GM23338 (cell line): ENCODE data around the gene PARL.

ENCODE experiments used
- EZH2 ChIP-seq: fragments of 200-600 bp; sonication (generic); IDR thresholded peaks from one replicate; pipeline ENCODE4 v1.8.0; 2017; ENCODE audit warnings: antibody characterized with exemption, mild to moderate bottlenecking, low read depth; ENCODE audit not compliant: unreplicated experiment
- JUNB ChIP-seq: IDR thresholded peaks from one replicate; pipeline ENCODE4 v1.6.1; 2016; ENCODE audit warnings: antibody characterized with exemption; ENCODE audit not compliant: unreplicated experiment
- POLR2AphosphoS5 ChIP-seq: IDR thresholded peaks from 2 replicates; pipeline ENCODE4 v1.6.1; 2016; ENCODE audit warnings: antibody characterized with exemption, low read depth
- REST ChIP-seq: IDR thresholded peaks from one replicate; pipeline ENCODE4 v1.6.1; 2018; ENCODE audit warnings: antibody characterized with exemption; ENCODE audit not compliant: unreplicated experiment
- STAT1 ChIP-seq: IDR thresholded peaks from one replicate; pipeline ENCODE4 v1.6.1; 2016; ENCODE audit warnings: antibody characterized with exemption; ENCODE audit not compliant: unreplicated experiment
- TF ChIP-seq, protein P1 (sequence below), 2 experiments: fragments of 200-600 bp in 1 of 2; sonication (generic) in 1 of 2; conservative IDR thresholded peaks; 2 replicates each; pipeline versions ENCODE4 v1.5.1 to v1.6.1; 2016 to 2017; ENCODE audit warnings: antibody characterized with exemption in 2 of 2, low read depth in 2 of 2, mild to moderate bottlenecking in 2 of 2, moderate library complexity in 1 of 2

DNA sequence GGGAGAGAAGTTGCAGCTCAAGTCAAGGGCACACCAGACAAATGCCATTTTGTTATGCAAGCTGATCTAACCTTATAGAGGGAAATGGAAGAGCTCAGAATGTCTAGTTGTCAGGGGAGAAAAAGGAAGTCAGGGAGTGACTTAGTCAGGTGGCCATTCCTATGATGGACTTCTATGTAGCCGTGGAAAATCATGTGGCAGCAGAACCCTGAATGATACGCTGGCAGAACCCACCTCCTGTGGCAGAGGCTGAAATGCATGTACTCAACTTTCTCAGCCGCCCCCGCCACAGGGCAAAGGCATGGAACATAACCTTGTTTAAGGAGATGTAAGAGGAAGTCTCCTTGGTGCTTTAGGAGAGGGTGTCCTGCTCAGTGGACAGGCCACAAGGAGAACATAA lies 37.7 kb upstream of the PARL start:
- TF ChIP-seq, protein P1, sequence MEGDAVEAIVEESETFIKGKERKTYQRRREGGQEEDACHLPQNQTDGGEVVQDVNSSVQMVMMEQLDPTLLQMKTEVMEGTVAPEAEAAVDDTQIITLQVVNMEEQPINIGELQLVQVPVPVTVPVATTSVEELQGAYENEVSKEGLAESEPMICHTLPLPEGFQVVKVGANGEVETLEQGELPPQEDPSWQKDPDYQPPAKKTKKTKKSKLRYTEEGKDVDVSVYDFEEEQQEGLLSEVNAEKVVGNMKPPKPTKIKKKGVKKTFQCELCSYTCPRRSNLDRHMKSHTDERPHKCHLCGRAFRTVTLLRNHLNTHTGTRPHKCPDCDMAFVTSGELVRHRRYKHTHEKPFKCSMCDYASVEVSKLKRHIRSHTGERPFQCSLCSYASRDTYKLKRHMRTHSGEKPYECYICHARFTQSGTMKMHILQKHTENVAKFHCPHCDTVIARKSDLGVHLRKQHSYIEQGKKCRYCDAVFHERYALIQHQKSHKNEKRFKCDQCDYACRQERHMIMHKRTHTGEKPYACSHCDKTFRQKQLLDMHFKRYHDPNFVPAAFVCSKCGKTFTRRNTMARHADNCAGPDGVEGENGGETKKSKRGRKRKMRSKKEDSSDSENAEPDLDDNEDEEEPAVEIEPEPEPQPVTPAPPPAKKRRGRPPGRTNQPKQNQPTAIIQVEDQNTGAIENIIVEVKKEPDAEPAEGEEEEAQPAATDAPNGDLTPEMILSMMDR (conservative IDR thresholded peaks at IDR 0.05; ENCODE audit: low read depth in 2 of 2): no peak
- TF ChIP-seq POLR2AphosphoS5 (no peak), REST (no peak), STAT1 (no peak), EZH2 (no peak), JUNB (no peak)
